GM21529 (cell line): ENCODE results near the gene STK4.

Source experiments
- ATAC-seq: cut with Tn5 transposase; IDR thresholded peaks from one replicate; pipeline ENCODE4 v1.9.1; 2021; ENCODE audit not compliant: unreplicated experiment

The STK4 gene

GRCh38 chr20:44966030-44966961 lies at the start of gene STK4:
Gene STK4 (plus strand): TSS chr20:44966512. CDS start chr20:44966569, 57 bp downstream.
- peak; percentile 69 for ATAC-seq

GRCh38 chr20:44916586-44916985 lies 49.7 kb upstream of the STK4 start:
- ATAC-seq, result no peak

GRCh38 chr20:44917399-44917798 lies 48.9 kb upstream of the STK4 start:
- ATAC-seq, result no peak

- ATAC-seq, result no peak
These were observed 48.0 kb upstream of the STK4 start for GRCh38 chr20:44918342-44918741.

- ATAC-seq, result no peak
These were observed 47.6 kb upstream of the STK4 start for GRCh38 chr20:44918761-44919160.

GRCh38 chr20:44921447-44921846 lies 44.9 kb upstream of the STK4 start:
- no peak for ATAC-seq

DNA sequence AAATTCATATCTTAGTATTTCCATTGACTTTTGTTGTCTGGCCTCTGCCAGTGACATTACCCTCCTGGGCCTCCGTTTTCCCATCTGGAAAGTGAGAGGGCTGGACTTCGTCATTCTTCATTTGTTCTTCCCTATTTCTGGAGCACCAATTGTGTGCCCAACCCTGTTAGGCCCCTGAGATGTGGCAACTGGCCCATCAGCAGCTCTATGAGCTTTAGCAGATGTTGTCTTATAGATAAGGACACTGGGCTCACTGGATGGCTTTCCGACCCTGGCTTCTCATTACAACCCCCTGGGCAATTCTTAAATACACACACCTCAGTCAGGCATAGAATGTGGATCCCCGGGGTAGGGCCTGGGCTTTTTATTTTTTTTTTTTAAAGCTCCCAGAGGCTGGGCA lies 41.8 kb upstream of the STK4 start:
- no peak for ATAC-seq

DNA sequence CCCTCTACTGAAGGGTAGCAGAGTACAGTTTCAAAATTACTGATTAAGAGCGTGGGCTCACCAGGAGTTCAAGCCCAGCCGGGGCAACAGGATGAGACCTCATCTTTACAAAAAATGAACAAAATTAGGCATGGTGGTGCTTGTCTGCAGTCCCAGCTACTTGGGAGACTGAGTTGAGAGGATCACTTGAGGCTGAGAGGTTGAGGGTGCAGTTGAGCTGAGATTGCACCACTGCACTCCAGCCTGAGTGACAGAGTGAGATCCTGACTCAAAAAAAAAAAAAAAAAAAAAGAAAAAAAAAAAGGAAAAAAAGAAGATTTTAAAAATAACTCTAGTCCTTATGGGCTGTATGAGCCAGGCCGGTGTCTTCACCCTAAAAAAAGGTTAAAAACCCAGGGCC lies 37.7 kb upstream of the STK4 start:
- ATAC-seq, result no peak

- no peak for ATAC-seq
These were observed 35.7 kb upstream of the STK4 start for GRCh38 chr20:44930517-44931168.

DNA sequence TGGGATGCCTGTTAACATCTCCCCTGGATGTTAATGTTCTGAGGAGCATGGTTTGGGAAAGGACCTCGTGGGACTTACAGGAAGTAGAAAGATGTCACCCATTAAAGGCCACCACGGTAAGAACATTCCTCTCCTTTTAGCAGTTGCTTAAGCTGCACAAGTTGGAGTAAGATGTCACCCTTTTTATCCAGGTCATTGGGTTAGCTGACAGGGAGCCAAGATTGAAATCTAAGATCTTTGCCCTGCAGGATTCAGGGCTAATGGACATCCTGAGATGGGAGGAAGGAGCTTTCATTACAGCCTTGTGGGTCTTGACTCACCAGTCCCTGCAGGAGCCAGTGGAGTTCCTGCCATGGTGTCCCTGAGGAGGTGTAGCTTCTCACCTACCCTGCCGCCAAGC lies 34.4 kb upstream of the STK4 start:
- ATAC-seq, result no peak

GRCh38 chr20:44932916-44933315 lies 33.4 kb upstream of the STK4 start:
- no peak for ATAC-seq

DNA sequence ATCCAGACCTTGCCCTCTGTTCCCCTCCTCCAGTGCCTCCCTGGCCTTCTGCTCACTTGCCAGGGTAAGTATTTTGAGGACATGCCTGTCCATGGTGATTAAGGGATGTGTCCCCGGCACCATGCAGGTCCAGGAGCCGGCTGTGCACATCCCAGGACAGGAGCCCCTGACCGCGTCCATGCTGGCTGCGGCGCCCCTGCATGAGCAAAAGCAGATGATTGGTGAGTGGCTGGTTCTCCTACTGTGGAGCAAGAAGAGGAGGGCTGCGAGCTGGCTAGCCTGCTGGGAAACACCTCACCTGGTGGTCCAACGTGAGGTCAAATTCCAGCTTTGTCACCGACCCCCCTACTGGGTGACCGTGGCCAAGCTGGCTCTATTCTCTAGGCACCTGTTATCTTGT lies 29.8 kb upstream of the STK4 start:
- ATAC-seq, result no peak

GRCh38 chr20:44938637-44939036 lies 27.7 kb upstream of the STK4 start:
- no peak for ATAC-seq

DNA sequence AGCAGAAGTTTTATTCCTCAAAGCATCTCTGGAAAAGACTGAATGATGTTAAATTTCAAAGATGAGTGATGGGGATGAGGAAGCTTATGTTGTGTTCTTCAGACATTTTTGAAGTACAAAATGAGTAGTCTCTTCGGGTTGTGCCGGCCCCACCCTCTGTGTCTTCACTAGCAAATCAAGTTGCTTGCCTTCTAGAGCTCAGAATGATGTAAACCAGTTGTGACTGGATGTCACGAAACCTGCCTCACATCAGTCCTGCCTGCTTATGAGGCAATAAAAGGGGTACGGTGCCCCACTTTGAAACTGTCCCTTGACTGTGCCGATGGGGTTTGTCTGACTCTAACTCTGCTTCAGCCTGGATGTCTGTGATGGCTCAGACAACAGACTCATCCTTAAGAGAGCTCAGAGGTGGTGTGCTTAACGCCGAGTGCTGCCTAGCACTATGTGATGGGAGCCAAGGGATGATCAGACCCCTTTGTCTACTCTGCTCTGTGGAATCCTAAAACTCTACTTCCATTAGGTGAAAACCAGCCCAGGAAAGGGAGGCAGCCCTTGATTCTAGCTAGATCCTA lies 25.1 kb upstream of the STK4 start:
- no peak for ATAC-seq

DNA sequence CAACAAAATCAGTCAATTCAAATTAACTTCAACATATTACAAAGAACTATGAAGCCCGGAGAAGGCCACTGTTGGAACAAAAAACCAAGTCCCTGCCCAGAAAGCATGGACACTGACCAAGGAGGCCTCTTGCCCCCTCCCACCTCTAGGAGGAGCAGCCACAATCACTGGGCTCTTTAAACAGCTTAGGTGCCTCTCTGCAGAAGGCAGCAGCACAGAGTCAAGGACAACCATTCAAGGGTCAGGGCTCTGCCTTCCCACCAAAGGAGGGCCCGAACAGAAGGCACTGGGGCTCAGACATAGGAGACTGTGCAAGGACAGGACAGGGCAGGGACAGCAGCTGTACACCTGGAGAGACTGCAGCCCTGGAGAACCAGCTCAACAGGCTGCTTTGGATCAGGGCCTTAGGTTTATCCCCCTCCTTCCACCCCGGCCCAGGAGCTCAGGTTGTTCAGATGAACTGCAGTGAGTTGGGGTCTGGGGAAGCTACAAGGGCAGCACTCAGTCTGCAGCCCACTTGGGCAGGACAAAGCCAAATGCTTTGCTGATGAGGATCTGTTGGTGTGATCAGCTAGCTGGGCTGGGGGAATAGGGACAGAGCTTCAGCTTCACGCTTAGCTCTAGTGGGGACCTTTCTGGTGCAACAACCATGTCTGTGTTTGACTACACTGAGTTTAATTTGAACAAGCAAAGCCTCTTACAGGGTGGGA lies 23.9 kb upstream of the STK4 start:
- ATAC-seq, result no peak

- ATAC-seq, result no peak
These were observed 22.5 kb upstream of the STK4 start for GRCh38 chr20:44943828-44944227.

- no peak for ATAC-seq
These were observed 21.1 kb upstream of the STK4 start for GRCh38 chr20:44945261-44945660.

GRCh38 chr20:44946271-44946852 lies 19.9 kb upstream of the STK4 start:
- no peak for ATAC-seq

- no peak for ATAC-seq
These were observed 18.2 kb upstream of the STK4 start for GRCh38 chr20:44948107-44948506.

DNA sequence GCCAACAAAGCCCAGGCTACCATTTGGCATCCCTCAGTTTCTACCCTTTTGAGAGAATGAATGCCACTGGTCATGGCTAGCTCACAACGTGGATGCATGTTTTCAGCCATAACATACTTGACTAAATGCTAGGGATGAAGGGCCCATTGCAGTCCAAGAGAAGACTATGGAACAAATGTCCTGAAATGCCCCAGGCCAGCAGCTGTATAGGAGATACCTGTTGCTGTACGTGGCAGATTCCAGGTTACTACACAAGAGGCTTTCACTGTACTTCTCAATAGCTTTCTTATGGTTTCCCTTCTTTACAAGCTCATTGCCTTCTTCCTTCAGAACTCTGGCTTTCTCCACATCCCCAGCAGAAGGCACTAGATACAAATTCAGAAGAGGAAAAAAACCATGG lies 17.8 kb upstream of the STK4 start:
- no peak for ATAC-seq

- ATAC-seq, result no peak
These were observed 15.9 kb upstream of the STK4 start for GRCh38 chr20:44950368-44950767.
